Heart right ventricle (tissue), 16 donors: Measurements from ENCODE around the gene FAM222A. TPM values are rescaled to one million over a fixed set of nuclear protein-coding genes. Genes with fewer than 3 reads are reported as not detected.

Experiments
- ATAC-seq, 8 donors: fragments of 200-7000 bp; cut with Tn5 transposase; one replicate each; pipeline ENCODE4 v1.9.1; 2020; ENCODE audit warnings: mild to moderate bottlenecking in 8 of 8, moderate library complexity in 8 of 8, moderate number of reproducible peaks in 1 of 8
- DNase-seq, 2 donors: peaks; one replicate each; pipeline ENCODE4 v3.0.0-alpha.2; 2020
- H3K27ac ChIP-seq, 10 donors: fragments of 200-600 bp; sonication (generic) in 2 of 10; one replicate each; pipeline versions ENCODE4 v1.5.0 to v1.8.0; 2020 to 2022; ENCODE audit warnings: mild to moderate bottlenecking in 3 of 10
- H3K27me3 ChIP-seq, 7 donors: fragments of 200-600 bp; one replicate each; pipeline ENCODE4 v1.8.0; 2021 to 2022; ENCODE audit warnings: mild to moderate bottlenecking in 2 of 7
- H3K36me3 ChIP-seq, 9 donors: fragments of 200-600 bp; sonication (generic) in 1 of 9; one replicate each; pipeline versions ENCODE4 v1.5.0 to v1.8.0; 2020 to 2022; ENCODE audit warnings: mild to moderate bottlenecking in 2 of 9
- H3K4me1 ChIP-seq, 9 donors: fragments of 200-600 bp; sonication (generic) in 1 of 9; one replicate each; pipeline versions ENCODE4 v1.5.0 to v1.8.0; 2020 to 2022; ENCODE audit warnings: mild to moderate bottlenecking in 4 of 9
- H3K4me3 ChIP-seq, 10 donors: fragments of 200-600 bp; sonication (generic) in 2 of 10; one replicate each; pipeline versions ENCODE4 v1.5.0 to v1.8.0; 2020 to 2022; ENCODE audit warnings: mild to moderate bottlenecking in 7 of 10, moderate library complexity in 2 of 10
- H3K9me3 ChIP-seq, 11 donors: fragments of 200-600 bp in 10 of 11; sonication (generic) in 2 of 11; one replicate each; pipeline versions ENCODE4 v1.5.0 to v1.8.0; 2013 to 2022; ENCODE audit warnings: mild to moderate bottlenecking in 2 of 11, control low read depth in 1 of 11, moderate library complexity in 1 of 11
- CTCF ChIP-seq, 9 donors: fragments of 200-600 bp; sonication (generic) in 2 of 9; IDR thresholded peaks; one replicate each; pipeline versions ENCODE4 v1.5.0 to v1.8.0; 2021 to 2022; ENCODE audit warnings: antibody characterized with exemption in 9 of 9, mild to moderate bottlenecking in 5 of 9, moderate library complexity in 1 of 9
- WGBS, 2 donors: extraction: QIAGEN DNeasy Blood & Tissue Kit; methylation state at CpG; one replicate each; pipeline ENCODE4 v1.1.7; 2013; ENCODE audit warnings: inconsistent platforms in 1 of 2; 5-methylcytosine and 5-hydroxymethylcytosine counted together
- intact Hi-C, 10 donors: fragments of 100-400 bp; cut with DNase I; formaldehyde crosslinking; loops; one replicate each; pipeline versions ENCODE4 v1.11.1 to v1.14.2; 2022
- polyA plus RNA-seq, 2 donors: library from polyadenylated mRNA; stranded (reverse); fragments of 200-250 nt; gene quantifications; one replicate each; pipeline ENCODE4 v1.2.3, GENCODE V29; 2013
- total RNA-seq, 10 donors: library from RNA; stranded (reverse); fragmentation: NEBNext Ultra II Directional in 3 of 10; extraction: Animal tissue kit (Norgen Biotek cat#: 25700) in 3 of 10; gene quantifications; one replicate each; pipeline versions ENCODE4 v1.2.1 to v1.2.4, GENCODE V29; 2021 to 2023
- donor health status: Arrhythmogenic right ventricular cardiomyopathy.
- donor health status: ischemic (EF 13 %, LVEDD 7.1; RV severe dilation, severe dysfunction).
- donor health status: healthy with polysubstance abuse.
- donor health status: DM: no; HTN: yes; CAD: no.
- donor health status: DM: no; HTN: no; CAD: no.
- donor health status: ischemic (EF 25% LVEDD 6.9; RV normal size, moderate dysfunction).
- donor health status: ischemic (EF 25% LVEDD 5.7; RV mildly dilated, moderate dysfunction).
- donor health status: healthy.
- donor health status: DM: yes; HTN: yes; CAD: no.
- donor health status: Ischemic cardiomyopathy.
- donor health status: ischemic (EF 35%, LVEDD 5.7; RV mildly dilated, moderate dysfunction).
- donor health status: nonischemic (EF 11% LVEDD 7.7; RV severe dilation, severe dysfunction).
- donor health status: DM: yes; HTN: yes; CAD: no.
- donor health status: PGD.
- donor health status: ischemic (EF 29% LVEDD 5.4; RV normal size, mild dysfunction).
- donor health status: nonischemic (EF 23%, LVEDD 6.1; RV moderate dilation, normal function).

Gene FAM222A
- total and polyA plus RNA-seq, 12 donors, result 2.7 to 26.0 (median 7.0) TPM

GRCh38 chr12:109726106-109726497 lies 12.5 kb downstream of the FAM222A start:
- Histone ChIP-seq H3K27ac (no peak overlapping the region), H3K36me3 (no peaks in the 10 kb centered on the region), H3K4me3 (no peak overlapping the region), H3K27me3 (no peaks in the 10 kb centered on the region), H3K4me1 (peaks cover 5 to 42% (median 24%) of the 10 kb centered on the region in 9 donors), H3K9me3 (no peaks in the 10 kb centered on the region)
- intact Hi-C loops, result no loop called here
- no peak for ATAC-seq
- DNase-seq, result no peak
- 95% methylated on average over 1 of the region's 1 CpG for WGBS, 2 donors
- no peak for TF ChIP-seq CTCF (IDR thresholded peaks at IDR 0.05)

GRCh38 chr12:109726511-109727038 lies 12.9 kb downstream of the FAM222A start:
- no peak overlapping the region for H3K4me3 ChIP-seq
- no peaks in the 10 kb centered on the region for H3K9me3 ChIP-seq
- TF ChIP-seq CTCF (IDR thresholded peaks at IDR 0.05), result no peak
- H3K27ac ChIP-seq, result no peak overlapping the region
- DNase-seq, result no peak
- 83 to 87% methylated on average over 12 of the region's 12 CpGs for WGBS, 2 donors
- intact Hi-C loops, result no loop called here
- H3K36me3 ChIP-seq, result no peaks in the 10 kb centered on the region
- ATAC-seq, result no peak
- H3K4me1 ChIP-seq, result peaks cover 5 to 38% (median 19%) of the 10 kb centered on the region in 9 donors
- H3K27me3 ChIP-seq, result no peaks in the 10 kb centered on the region

- no peak for TF ChIP-seq CTCF (IDR thresholded peaks at IDR 0.05)
- Histone ChIP-seq H3K4me1 (peaks cover 4 to 32% (median 13%) of the 10 kb centered on the region in 9 donors), H3K36me3 (no peaks in the 10 kb centered on the region), H3K4me3 (no peak overlapping the region), H3K9me3 (no peaks in the 10 kb centered on the region), H3K27me3 (no peaks in the 10 kb centered on the region), H3K27ac (peak overlapping the region in 1 of 10 donors; percentile 35)
- WGBS, 2 donors, result 71 to 75% methylated on average over 18 of the region's 18 CpGs
- ATAC-seq, result no peak
- DNase-seq, result no peak
- intact Hi-C loops, result no loop called here
These were observed 13.6 kb downstream of the FAM222A start for GRCh38 chr12:109727039-109727723.

GRCh38 chr12:109727746-109728726 lies 14.4 kb downstream of the FAM222A start:
- Histone ChIP-seq H3K4me3 (no peak overlapping the region), H3K27ac (peak overlapping the region in 1 of 10 donors; percentile 35), H3K4me1 (peaks cover 0 to 24% (median 13%) of the 10 kb centered on the region in 9 donors), H3K36me3 (no peaks in the 10 kb centered on the region), H3K9me3 (no peaks in the 10 kb centered on the region), H3K27me3 (no peaks in the 10 kb centered on the region)
- WGBS, 2 donors, result 84% methylated on average over 14 of the region's 14 CpGs
- DNase-seq, result no peak
- intact Hi-C loops, result no loop called here
- no peak for ATAC-seq
- no peak for TF ChIP-seq CTCF (IDR thresholded peaks at IDR 0.05)
